H9 (cell line): ENCODE data around the gene RSPH4A. TPM values are rescaled to one million over a fixed set of nuclear protein-coding genes. Genes with fewer than 3 reads are reported as not detected.

ENCODE experiments used
- DNase-seq: peaks from one replicate; pipeline ENCODE4 v3.0.0-alpha.2; 2017
- H2AFZ ChIP-seq: one replicate; pipeline ENCODE4 v1.6.1; 2013; ENCODE audit warnings: mild to moderate bottlenecking, low read length, control low read depth, moderate library complexity
- H2AK5ac ChIP-seq: 2 replicates; pipeline ENCODE4 v1.6.1; 2013; ENCODE audit warnings: low read length, control low read depth, mixed read lengths; ENCODE audit not compliant: insufficient read length
- H2BK120ac ChIP-seq: one replicate; pipeline ENCODE4 v1.6.1; 2013; ENCODE audit warnings: low read depth, mild to moderate bottlenecking, low read length, control low read depth, inconsistent platforms; ENCODE audit not compliant: poor library complexity, severe bottlenecking
- H2BK12ac ChIP-seq: 2 replicates; pipeline ENCODE4 v1.6.1; 2013; ENCODE audit warnings: low read length, control low read depth, mixed read lengths, low read depth; ENCODE audit not compliant: insufficient read length
- H2BK15ac ChIP-seq: 2 replicates; pipeline ENCODE4 v1.6.1; 2013; ENCODE audit warnings: low read depth, low read length, control low read depth
- H2BK20ac ChIP-seq: one replicate; pipeline ENCODE4 v1.6.1; 2013; ENCODE audit warnings: low read depth, mild to moderate bottlenecking, low read length, control low read depth, inconsistent platforms; ENCODE audit not compliant: poor library complexity, severe bottlenecking
- H2BK5ac ChIP-seq: 2 replicates; pipeline ENCODE4 v1.6.1; 2013; ENCODE audit warnings: low read length, control low read depth, mixed read lengths; ENCODE audit not compliant: insufficient read length
- H3K14ac ChIP-seq: 2 replicates; pipeline ENCODE4 v1.6.1; 2013; ENCODE audit warnings: low read length, control low read depth; ENCODE audit not compliant: insufficient read depth
- H3K18ac ChIP-seq: 2 replicates; pipeline ENCODE4 v1.6.1; 2013; ENCODE audit warnings: low read depth, mild to moderate bottlenecking, mixed read lengths, low read length, control low read depth; ENCODE audit not compliant: insufficient read length
- H3K23ac ChIP-seq: 2 replicates; pipeline ENCODE4 v1.6.1; 2013; ENCODE audit warnings: low read length, control low read depth, mixed read lengths, low read depth; ENCODE audit not compliant: insufficient read length
- H3K23me2 ChIP-seq: 2 replicates; pipeline ENCODE4 v1.6.1; 2013; ENCODE audit warnings: low read depth, mild to moderate bottlenecking, mixed read lengths, low read length, control low read depth; ENCODE audit not compliant: insufficient read length, poor library complexity, severe bottlenecking
- H3K27ac ChIP-seq: 2 replicates; pipeline ENCODE4 v1.5.1; 2013; ENCODE audit warnings: low read length, control low read depth, mixed read lengths, low read depth; ENCODE audit not compliant: insufficient read length
- H3K27me3 ChIP-seq: 2 replicates; pipeline ENCODE4 v1.6.1; 2013; ENCODE audit warnings: low read length, control low read depth, inconsistent platforms; ENCODE audit not compliant: insufficient read depth
- H3K4ac ChIP-seq: 2 replicates; pipeline ENCODE4 v1.6.1; 2013; ENCODE audit warnings: low read depth, mild to moderate bottlenecking, control low read depth, inconsistent platforms, low read length, moderate library complexity
- H3K4me1 ChIP-seq: 2 replicates; pipeline ENCODE4 v1.6.1; 2013; ENCODE audit warnings: low read length, control low read depth, inconsistent platforms; ENCODE audit not compliant: insufficient read depth
- H3K4me2 ChIP-seq: 2 replicates; pipeline ENCODE4 v1.6.1; 2013; ENCODE audit warnings: low read length, control low read depth, mixed read lengths; ENCODE audit not compliant: insufficient read length, insufficient read depth
- H3K56ac ChIP-seq: 2 replicates; pipeline ENCODE4 v1.6.1; 2013; ENCODE audit warnings: low read depth, mild to moderate bottlenecking, mixed read lengths, low read length, control low read depth; ENCODE audit not compliant: insufficient read length
- H3K79me1 ChIP-seq: 2 replicates; pipeline ENCODE4 v1.6.1; 2013; ENCODE audit warnings: low read depth, mild to moderate bottlenecking, moderate library complexity, low read length, control low read depth, inconsistent platforms; ENCODE audit not compliant: insufficient read depth, poor library complexity, severe bottlenecking
- H3K79me2 ChIP-seq: 2 replicates; pipeline ENCODE4 v1.6.1; 2013; ENCODE audit warnings: low read length, control low read depth, inconsistent platforms; ENCODE audit not compliant: insufficient read depth
- H3K9ac ChIP-seq: 2 replicates; pipeline ENCODE4 v1.6.1; 2013; ENCODE audit warnings: low read length, control low read depth, mixed read lengths; ENCODE audit not compliant: insufficient read length; ENCODE audit errors: extremely low read depth
- H3K9me3 ChIP-seq: one replicate; pipeline ENCODE4 v1.6.1; 2013; ENCODE audit warnings: low read depth, low read length, inconsistent platforms; ENCODE audit not compliant: control insufficient read depth
- H3T11ph ChIP-seq: one replicate; pipeline ENCODE4 v1.6.1; 2013; ENCODE audit warnings: mild to moderate bottlenecking, low read length, control low read depth, inconsistent platforms
- H4K20me1 ChIP-seq: one replicate; pipeline ENCODE4 v1.6.1; 2013; ENCODE audit not compliant: control insufficient read depth, insufficient read length, insufficient read depth
- H4K5ac ChIP-seq: 2 replicates; pipeline ENCODE4 v1.6.1; 2013; ENCODE audit warnings: low read depth, mild to moderate bottlenecking, mixed read lengths, low read length, control low read depth; ENCODE audit not compliant: insufficient read length
- H4K8ac ChIP-seq: replicated peaks from 2 replicates; pipeline ENCODE4 v1.6.1; 2013; ENCODE audit warnings: low read length, control low read depth, mixed read lengths, low read depth; ENCODE audit not compliant: insufficient read length
- H4K91ac ChIP-seq: 2 replicates; pipeline ENCODE4 v1.6.1; 2013; ENCODE audit warnings: low read depth, mild to moderate bottlenecking, moderate library complexity, mixed read lengths, low read length, control low read depth; ENCODE audit not compliant: insufficient read length
- H3K27ac Mint-ChIP-seq, 3 experiments: 2 replicates in 2 of 3; 3 replicates in 1 of 3; pipeline ENCODE4 v1.8.0; 2020 to 2021; ENCODE audit warnings: mixed read lengths in 3 of 3, mild to moderate bottlenecking in 1 of 3, moderate library complexity in 1 of 3
- H3K27me3 Mint-ChIP-seq: 2 replicates; pipeline ENCODE4 v1.8.0; 2021; ENCODE audit warnings: low read depth, mild to moderate bottlenecking, moderate library complexity, mixed read lengths
- H3K36me3 Mint-ChIP-seq, 3 experiments: 2 replicates in 2 of 3; 3 replicates in 1 of 3; pipeline ENCODE4 v1.8.0; 2020 to 2021; ENCODE audit warnings: low read depth in 3 of 3, mixed read lengths in 3 of 3; ENCODE audit not compliant: insufficient read depth in 1 of 3
- H3K4me1 Mint-ChIP-seq, 2 experiments: 2 replicates each; pipeline ENCODE4 v1.8.0; 2020; ENCODE audit warnings: mixed read lengths in 2 of 2
- H3K4me3 Mint-ChIP-seq, 2 experiments: 2 replicates in 1 of 2; 3 replicates in 1 of 2; pipeline ENCODE4 v1.8.0; 2020 to 2021; ENCODE audit warnings: mild to moderate bottlenecking in 2 of 2, mixed read lengths in 2 of 2, moderate library complexity in 1 of 2
- H3K9me3 Mint-ChIP-seq, 2 experiments: 2 replicates in 1 of 2; 3 replicates in 1 of 2; pipeline ENCODE4 v1.8.0; 2020; ENCODE audit warnings: mild to moderate bottlenecking in 2 of 2, mixed read lengths in 2 of 2, moderate library complexity in 1 of 2
- whole genome bisulfite sequencing: extraction: QIAGEN DNeasy Blood & Tissue Kit; methylation state at CpG from one replicate; pipeline ENCODE4 v1.1.7; 2013; ENCODE audit warnings: missing lambda C conversion rate, low lambda C conversion rate, mixed read lengths; ENCODE audit not compliant: insufficient read length; ENCODE audit errors: extremely low coverage; 5-methylcytosine and 5-hydroxymethylcytosine counted together
- total RNA-seq: library from RNA; stranded (reverse); gene quantifications from 2 replicates; pipeline ENCODE4 v1.2.1, GENCODE V29; 2021
- TF ChIP-seq, protein P1 (sequence below): fragments of 200-600 bp; sonication (generic); conservative IDR thresholded peaks from 3 replicates; pipeline ENCODE4 v1.8.0; 2021; ENCODE audit warnings: antibody characterized with exemption, mild to moderate bottlenecking

RSPH4A gene
- total RNA-seq, 1 experiment from 2014 or later: 0.31 TPM

DNA sequence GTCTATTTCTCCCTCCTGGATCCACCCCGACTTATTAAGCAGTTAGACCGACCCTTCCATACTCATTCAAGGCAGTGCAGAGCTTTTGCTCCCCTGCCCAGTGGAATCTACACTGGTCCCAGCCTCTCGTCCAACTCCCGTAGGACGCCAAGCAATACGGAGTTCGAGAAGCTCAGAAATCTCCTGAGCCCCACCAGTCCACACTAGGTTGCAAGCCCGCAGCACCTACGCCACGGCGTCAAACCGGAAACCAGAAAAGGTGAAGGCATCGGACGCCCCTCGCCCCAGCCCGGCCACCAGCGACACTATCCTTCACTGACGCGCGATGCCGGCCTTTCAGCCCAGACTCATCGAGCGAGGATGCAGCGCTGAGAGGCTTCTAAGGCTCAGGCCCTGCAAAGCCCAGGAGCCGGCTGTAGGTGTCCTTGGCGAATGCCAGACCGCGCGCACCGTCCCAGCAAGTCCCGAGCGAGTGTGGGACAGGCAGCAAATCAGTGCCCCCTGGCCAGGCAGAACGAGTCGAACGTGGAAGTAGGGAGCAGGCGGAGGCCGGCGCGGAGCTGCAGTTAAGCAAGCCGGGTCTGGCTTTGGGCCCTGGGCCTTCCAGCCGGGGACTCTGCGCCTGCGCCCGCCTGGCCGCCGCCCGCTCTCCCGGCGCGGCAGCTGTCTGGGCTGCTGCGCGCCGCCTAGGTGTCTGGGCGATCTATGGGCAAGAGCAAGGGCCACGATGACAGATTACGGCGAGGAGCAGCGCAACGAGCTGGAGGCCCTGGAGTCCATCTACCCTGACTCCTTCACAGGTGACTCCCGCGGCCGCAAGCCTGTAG, 45.2 kb upstream of the RSPH4A start, which contains the start of gene RWDD1:
TSS of gene RWDD1 (plus strand) at position 649 of the 827 bp plus-strand sequence. CDS start at position 728, 79 bp downstream.
- Histone ChIP-seq H3K4me2 (peak within 1 kb of the TSS; percentile 97), H2BK12ac (no peak within 1 kb of the TSS), H3K27me3 (no peaks in the 10 kb centered on the region), H3K56ac (no peak within 1 kb of the TSS), H2BK15ac (no peak within 1 kb of the TSS; the same call in 1 of the 2 replicates), H3K18ac (no peak within 1 kb of the TSS), H2BK5ac (no peak within 1 kb of the TSS), H3K23ac (no peak within 1 kb of the TSS), H3K79me1 (no peaks in the 10 kb centered on the region), H2BK20ac (no peak within 1 kb of the TSS), H3K4me1 (peaks cover 2% of the 10 kb centered on the region; the same call in 1 of the 2 replicates), H3T11ph (no peak within 1 kb of the TSS), H3K4ac (no peak within 1 kb of the TSS), H3K27ac (peak within 1 kb of the TSS; percentile 13), H3K23me2 (peaks cover 5% of the 10 kb centered on the region), H4K20me1 (no peaks in the 10 kb centered on the region), H4K8ac (no peak within 1 kb of the TSS), H4K91ac (no peak within 1 kb of the TSS), H3K79me2 (peaks cover 6% of the 10 kb centered on the region; the same call in 1 of the 2 replicates), H3K9ac (peak within 1 kb of the TSS; percentile 95), H2AFZ (no peak within 1 kb of the TSS), H2AK5ac (no peak within 1 kb of the TSS), H4K5ac (no peak within 1 kb of the TSS), H2BK120ac (no peak within 1 kb of the TSS), H3K14ac (peak within 1 kb of the TSS; percentile 65), H3K9me3 (no peaks in the 10 kb centered on the region)
- WGBS: no CpG with 5 or more reads among the region's 62 CpGs
- peak; percentile 100 for DNase-seq
- peaks cover 0 to 12% (median 0%) of the 10 kb centered on the region in 3 experiments; a peak in 4 of 7 replicates for H3K36me3 Mint-ChIP-seq
- TF ChIP-seq, protein P1, sequence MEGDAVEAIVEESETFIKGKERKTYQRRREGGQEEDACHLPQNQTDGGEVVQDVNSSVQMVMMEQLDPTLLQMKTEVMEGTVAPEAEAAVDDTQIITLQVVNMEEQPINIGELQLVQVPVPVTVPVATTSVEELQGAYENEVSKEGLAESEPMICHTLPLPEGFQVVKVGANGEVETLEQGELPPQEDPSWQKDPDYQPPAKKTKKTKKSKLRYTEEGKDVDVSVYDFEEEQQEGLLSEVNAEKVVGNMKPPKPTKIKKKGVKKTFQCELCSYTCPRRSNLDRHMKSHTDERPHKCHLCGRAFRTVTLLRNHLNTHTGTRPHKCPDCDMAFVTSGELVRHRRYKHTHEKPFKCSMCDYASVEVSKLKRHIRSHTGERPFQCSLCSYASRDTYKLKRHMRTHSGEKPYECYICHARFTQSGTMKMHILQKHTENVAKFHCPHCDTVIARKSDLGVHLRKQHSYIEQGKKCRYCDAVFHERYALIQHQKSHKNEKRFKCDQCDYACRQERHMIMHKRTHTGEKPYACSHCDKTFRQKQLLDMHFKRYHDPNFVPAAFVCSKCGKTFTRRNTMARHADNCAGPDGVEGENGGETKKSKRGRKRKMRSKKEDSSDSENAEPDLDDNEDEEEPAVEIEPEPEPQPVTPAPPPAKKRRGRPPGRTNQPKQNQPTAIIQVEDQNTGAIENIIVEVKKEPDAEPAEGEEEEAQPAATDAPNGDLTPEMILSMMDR: peak; percentile 17; the same call in 2 of the 3 replicates
- peaks cover 8% of the 10 kb centered on the region for H3K27me3 Mint-ChIP-seq
- peak within 1 kb of the TSS; percentile 99 to 100 (median 100) for H3K27ac Mint-ChIP-seq
- peak within 1 kb of the TSS; percentile 99 to 100 for H3K4me3 Mint-ChIP-seq
- no peaks in the 10 kb centered on the region for H3K9me3 Mint-ChIP-seq
- peaks cover 12 to 16% of the 10 kb centered on the region in 2 experiments for H3K4me1 Mint-ChIP-seq
